Smooth muscle cell (in vitro differentiated cells): ENCODE measurements around the gene IL13. TPM values are rescaled to one million over a fixed set of nuclear protein-coding genes. Genes with fewer than 3 reads are reported as not detected.

Source experiments
- DNase-seq: peaks from one replicate; lab custom pipeline; 2025; ENCODE audit not compliant: unreplicated experiment; lab: John Stamatoyannopoulos, UW
- H2AFZ ChIP-seq: fragments of 200-600 bp; sonication (generic); 2 replicates; pipeline ENCODE4 v1.6.0; 2016; ENCODE audit warnings: antibody characterized with exemption, low read depth, mild to moderate bottlenecking
- H3F3A ChIP-seq: fragments of 200-600 bp; sonication (generic); 2 replicates; pipeline ENCODE4 v1.6.0; 2017; ENCODE audit warnings: antibody characterized with exemption, low read depth
- H3K27ac ChIP-seq: fragments of 200-600 bp; sonication (generic); 2 replicates; pipeline ENCODE4 v1.5.1; 2016; ENCODE audit warnings: low read depth, mild to moderate bottlenecking
- H3K27me3 ChIP-seq: fragments of 200-600 bp; sonication (generic); 2 replicates; pipeline ENCODE4 v1.6.1; 2016; ENCODE audit warnings: low read depth, mild to moderate bottlenecking
- H3K36me3 ChIP-seq: fragments of 200-600 bp; sonication (generic); 2 replicates; pipeline ENCODE4 v1.5.1; 2016; ENCODE audit warnings: low read depth
- H3K4me1 ChIP-seq: fragments of 200-600 bp; sonication (generic); 2 replicates; pipeline ENCODE4 v1.5.1; 2016; ENCODE audit warnings: low read depth
- H3K4me2 ChIP-seq: fragments of 200-600 bp; sonication (generic); 2 replicates; pipeline ENCODE4 v1.6.0; 2016; ENCODE audit warnings: mild to moderate bottlenecking
- H3K4me3 ChIP-seq: fragments of 200-600 bp; sonication (generic); 2 replicates; pipeline ENCODE4 v1.5.1; 2016; ENCODE audit warnings: mild to moderate bottlenecking
- H3K79me2 ChIP-seq: fragments of 200-600 bp; sonication (generic); 2 replicates; pipeline ENCODE4 v1.6.0; 2016; ENCODE audit warnings: low read depth, mild to moderate bottlenecking
- H3K9ac ChIP-seq: fragments of 200-600 bp; sonication (generic); 2 replicates; pipeline ENCODE4 v1.6.0; 2016; ENCODE audit warnings: low read depth
- H3K9me3 ChIP-seq: fragments of 200-600 bp; sonication (generic); replicated peaks from 2 replicates; pipeline ENCODE4 v1.5.1; 2016; ENCODE audit warnings: low read depth
- H4K20me1 ChIP-seq: fragments of 200-600 bp; sonication (generic); 2 replicates; pipeline ENCODE4 v1.6.0; 2016; ENCODE audit warnings: low read depth
- CTCF ChIP-seq: fragments of 200-600 bp; sonication (generic); IDR thresholded peaks from 2 replicates; pipeline ENCODE4 v1.5.1; 2017; ENCODE audit warnings: borderline replicate concordance, mild to moderate bottlenecking, antibody characterized with exemption; ENCODE audit not compliant: insufficient read depth, poor library complexity, severe bottlenecking
- WGBS: methylation state at CpG from one replicate; pipeline ENCODE4 v1.1.7; 2016; ENCODE audit warnings: low lambda C conversion rate; 5-methylcytosine and 5-hydroxymethylcytosine counted together
- polyA plus RNA-seq: library from polyadenylated mRNA; unstranded; fragments of >200 nt; fragmentation: Nextera tagmentation; extraction: Ambion mirVana; gene quantifications from 2 replicates; pipeline ENCODE4 v1.2.1, GENCODE V29; 2016
- total RNA-seq: library from RNA; depleted of rRNA; stranded (reverse); fragments of >200 nt; gene quantifications from 2 replicates; pipeline ENCODE4 v1.2.3, GENCODE V29; 2014

IL13 gene
- total and polyA plus RNA-seq, 2 experiments from 2014 or later = 0.18 TPM; not detected in 1

DNA sequence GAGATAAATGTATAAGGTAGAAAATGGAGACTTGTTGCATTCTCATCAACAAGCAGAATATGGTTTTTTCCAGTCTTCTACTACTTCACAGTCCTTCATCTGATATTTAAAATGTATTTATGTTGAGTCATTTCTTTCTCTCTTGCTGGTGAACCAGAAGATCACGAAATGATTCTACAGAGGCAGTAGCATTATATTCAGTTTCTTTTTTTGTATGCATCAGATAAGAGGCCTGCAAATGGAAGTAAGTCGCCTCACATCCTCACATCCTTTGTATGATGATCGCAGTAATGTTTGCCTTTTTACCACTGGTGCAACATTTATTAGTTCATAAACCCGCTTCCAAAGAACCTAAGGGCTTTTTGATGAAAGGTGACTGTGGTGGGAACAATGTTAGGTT, 22.1 kb upstream of the IL13 start:
- Histone ChIP-seq H4K20me1 (no peaks in the 10 kb centered on the region), H3K27ac (no peak overlapping the region), H3K4me3 (no peak overlapping the region), H3K4me1 (no peaks in the 10 kb centered on the region), H3K9ac (no peak overlapping the region), H2AFZ (no peak overlapping the region), H3K79me2 (no peaks in the 10 kb centered on the region), H3K36me3 (peaks cover 11% of the 10 kb centered on the region), H3K4me2 (no peak overlapping the region), H3K27me3 (no peaks in the 10 kb centered on the region), H3F3A (no peaks in the 10 kb centered on the region), H3K9me3 (no peaks in the 10 kb centered on the region)
- 95% methylated on average over 4 of the region's 4 CpGs for WGBS
- no peak for TF ChIP-seq CTCF
- DNase-seq = no peak

DNA sequence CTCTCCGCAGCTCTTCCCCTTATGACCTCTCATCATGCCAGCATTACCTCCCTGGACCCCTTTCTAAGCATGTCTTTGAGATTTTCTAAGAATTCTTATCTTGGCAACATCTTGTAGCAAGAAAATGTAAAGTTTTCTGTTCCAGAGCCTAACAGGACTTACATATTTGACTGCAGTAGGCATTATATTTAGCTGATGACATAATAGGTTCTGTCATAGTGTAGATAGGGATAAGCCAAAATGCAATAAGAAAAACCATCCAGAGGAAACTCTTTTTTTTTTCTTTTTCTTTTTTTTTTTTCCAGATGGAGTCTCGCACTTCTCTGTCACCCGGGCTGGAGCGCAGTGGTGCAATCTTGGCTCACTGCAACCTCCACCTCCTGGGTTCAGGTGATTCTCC, 20.7 kb upstream of the IL13 start:
- no peaks in the 10 kb centered on the region for H3K4me1 ChIP-seq
- no peak overlapping the region for H3K4me2 ChIP-seq
- no peaks in the 10 kb centered on the region for H3K27me3 ChIP-seq
- no peak overlapping the region for H3K9ac ChIP-seq
- no peaks in the 10 kb centered on the region for H3K79me2 ChIP-seq
- no peak overlapping the region for H3K4me3 ChIP-seq
- H4K20me1 ChIP-seq = no peaks in the 10 kb centered on the region
- no peak for TF ChIP-seq CTCF
- H3K36me3 ChIP-seq = peaks cover 15% of the 10 kb centered on the region
- WGBS = 95% methylated on average over 4 of the region's 4 CpGs
- no peak overlapping the region for H3K27ac ChIP-seq
- no peak for DNase-seq
- no peaks in the 10 kb centered on the region for H3K9me3 ChIP-seq
- H3F3A ChIP-seq = no peaks in the 10 kb centered on the region
- H2AFZ ChIP-seq = no peak overlapping the region

DNA sequence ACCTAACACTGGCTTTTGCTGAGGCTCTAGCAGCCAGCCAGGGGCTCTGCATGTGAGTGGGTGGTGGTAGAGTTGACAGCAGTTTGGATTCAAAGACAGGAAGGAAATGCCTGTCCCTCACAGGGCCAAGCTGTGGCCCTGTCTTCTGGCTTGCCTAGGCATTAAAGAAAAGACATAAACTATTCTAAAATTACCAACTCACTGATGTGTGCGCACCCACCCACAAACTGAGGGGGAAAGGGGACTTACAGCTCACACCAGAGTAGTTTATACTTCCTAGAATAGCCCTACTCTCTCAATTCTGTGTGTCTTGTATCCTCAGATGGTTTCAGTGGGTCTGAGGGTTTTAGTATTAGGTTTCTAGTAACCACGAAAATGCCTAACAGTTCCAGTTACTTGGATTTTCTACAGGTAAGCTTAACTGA, 18.3 kb upstream of the IL13 start:
- no peak overlapping the region for H3K4me2 ChIP-seq
- no peaks in the 10 kb centered on the region for H4K20me1 ChIP-seq
- 85% methylated on average over 2 of the region's 2 CpGs for WGBS
- no peak for TF ChIP-seq CTCF
- H3K4me1 ChIP-seq = no peaks in the 10 kb centered on the region
- H3K9me3 ChIP-seq = no peaks in the 10 kb centered on the region
- H2AFZ ChIP-seq = no peak overlapping the region
- H3K27ac ChIP-seq = no peak overlapping the region
- no peaks in the 10 kb centered on the region for H3F3A ChIP-seq
- H3K79me2 ChIP-seq = no peaks in the 10 kb centered on the region
- peaks cover 15% of the 10 kb centered on the region for H3K36me3 ChIP-seq
- no peak overlapping the region for H3K9ac ChIP-seq
- no peak for DNase-seq
- H3K27me3 ChIP-seq = no peaks in the 10 kb centered on the region
- H3K4me3 ChIP-seq = no peak overlapping the region

DNA sequence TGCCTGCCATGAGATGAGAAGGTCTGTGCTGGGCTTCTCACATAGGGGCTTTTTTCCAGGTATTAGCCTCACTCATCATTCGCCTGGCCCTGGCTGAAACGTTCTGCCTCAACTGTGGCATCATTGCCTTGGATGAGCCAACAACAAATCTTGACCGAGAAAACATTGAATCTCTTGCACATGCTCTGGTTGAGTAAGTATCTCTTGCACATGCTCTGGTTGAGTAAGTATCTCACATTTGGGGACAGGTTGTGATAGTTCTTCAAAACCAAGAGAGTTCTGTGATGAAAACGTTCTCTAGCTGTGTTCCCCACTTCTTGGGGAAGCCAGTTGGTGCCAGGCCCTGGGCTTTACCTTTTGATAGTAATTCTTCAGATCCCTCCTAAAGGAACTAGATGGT, 17.4 kb upstream of the IL13 start:
- H2AFZ ChIP-seq = no peak overlapping the region
- no peaks in the 10 kb centered on the region for H3K79me2 ChIP-seq
- no peak for DNase-seq
- no peaks in the 10 kb centered on the region for H4K20me1 ChIP-seq
- no peak overlapping the region for H3K4me3 ChIP-seq
- H3K4me2 ChIP-seq = no peak overlapping the region
- no peak overlapping the region for H3K27ac ChIP-seq
- H3K9ac ChIP-seq = no peak overlapping the region
- 93% methylated on average over 4 of the region's 4 CpGs for WGBS
- H3K27me3 ChIP-seq = no peaks in the 10 kb centered on the region
- H3F3A ChIP-seq = no peaks in the 10 kb centered on the region
- H3K9me3 ChIP-seq = no peaks in the 10 kb centered on the region
- H3K36me3 ChIP-seq = peaks cover 15% of the 10 kb centered on the region
- no peaks in the 10 kb centered on the region for H3K4me1 ChIP-seq
- no peak for TF ChIP-seq CTCF
